OCI-LY7 (cell line): ENCODE measurements around the gene SIRT5. TPM values are rescaled to one million over a fixed set of nuclear protein-coding genes. Genes with fewer than 3 reads are reported as not detected.

Experiments
- BruUV-seq: library from RNA; stranded (reverse); fragments of 400-500 nt; replicated peaks from 2 replicates; lab custom pipeline; 2021; lab: Mats Ljungman, UMichigan
- CTCF ChIA-PET: fragments of 300-600 bp; sonication (Branson Sonifier 250); formaldehyde crosslinking; loops from one replicate; lab custom pipeline; 2022; ENCODE audit warnings: antibody characterized with exemption; ENCODE audit not compliant: unreplicated experiment; lab: Charles Lee
- POLR2A ChIA-PET: fragments of 300-600 bp; sonication (Branson Sonifier 250); formaldehyde crosslinking; loops from one replicate; lab custom pipeline; 2022; ENCODE audit warnings: antibody characterized with exemption; lab: Charles Lee
- DNase-seq: peaks from one replicate; pipeline ENCODE4 v3.0.0-alpha.2; 2015; ENCODE audit warnings: low spot score
- H2AFZ ChIP-seq: fragments of 200-600 bp; sonication (generic), shearing (Covaris generic); 2 replicates; pipeline ENCODE4 v1.6.1; 2014; ENCODE audit warnings: mild to moderate bottlenecking, antibody characterized with exemption, low read length, moderate library complexity
- H3K27ac ChIP-seq: fragments of 200-600 bp; sonication (generic); 2 replicates; pipeline ENCODE4 v1.5.1; 2014; ENCODE audit warnings: mixed run types, low read depth, mild to moderate bottlenecking, moderate library complexity, low read length, inconsistent platforms; ENCODE audit not compliant: poor library complexity, severe bottlenecking
- H3K36me3 ChIP-seq: fragments of 200-600 bp; sonication (generic); 2 replicates; pipeline ENCODE4 v1.6.1; 2014; ENCODE audit warnings: mild to moderate bottlenecking, antibody characterized with exemption, low read length, moderate library complexity, mixed read lengths; ENCODE audit not compliant: insufficient read depth
- H3K4me1 ChIP-seq: fragments of 200-600 bp; sonication (generic); 2 replicates; pipeline ENCODE4 v1.5.1; 2014; ENCODE audit warnings: mild to moderate bottlenecking, low read length; ENCODE audit not compliant: insufficient read depth, poor library complexity, severe bottlenecking
- H3K4me2 ChIP-seq: fragments of 200-600 bp; sonication (generic); 2 replicates; pipeline ENCODE4 v1.6.1; 2014; ENCODE audit warnings: mild to moderate bottlenecking, low read length
- H3K4me3 ChIP-seq: fragments of 200-600 bp; sonication (generic); 2 replicates; pipeline ENCODE4 v1.5.1; 2014; ENCODE audit warnings: mild to moderate bottlenecking, low read depth, low read length; ENCODE audit not compliant: poor library complexity, severe bottlenecking
- H3K79me2 ChIP-seq: fragments of 200-600 bp; sonication (generic); 2 replicates; pipeline ENCODE4 v1.6.1; 2016; ENCODE audit warnings: low read depth, mild to moderate bottlenecking, low read length, moderate library complexity, mixed read lengths; ENCODE audit not compliant: insufficient read depth
- H3K9me2 ChIP-seq: fragments of 200-600 bp; sonication (generic); 2 replicates; pipeline ENCODE4 v1.6.1; 2016; ENCODE audit warnings: mild to moderate bottlenecking, low read length, mixed read lengths; ENCODE audit not compliant: insufficient read depth
- H3K9me3 ChIP-seq: fragments of 200-600 bp; sonication (generic); 2 replicates; pipeline ENCODE4 v1.6.1; 2014; ENCODE audit warnings: mild to moderate bottlenecking, mixed run types, low read length, mixed read lengths
- H4K20me1 ChIP-seq: fragments of 200-600 bp; sonication (generic); 2 replicates; pipeline ENCODE4 v1.6.1; 2014; ENCODE audit warnings: mild to moderate bottlenecking, antibody characterized with exemption, low read length, moderate library complexity, mixed read lengths; ENCODE audit not compliant: insufficient read depth
- CTCF ChIP-seq: fragments of 200-600 bp; sonication (generic); conservative IDR thresholded peaks from 2 replicates; pipeline ENCODE4 v1.5.1; 2014; ENCODE audit warnings: mild to moderate bottlenecking, antibody characterized with exemption, low read length, moderate library complexity, mixed read lengths
- EZH2phosphoT487 ChIP-seq: fragments of 200-600 bp; sonication (generic); IDR thresholded peaks from 2 replicates; pipeline ENCODE4 v1.6.1; 2018; ENCODE audit warnings: low read depth, borderline replicate concordance, mild to moderate bottlenecking, mixed run types, antibody characterized with exemption, low read length, moderate library complexity, mixed read lengths
- intact Hi-C: fragments of 100-400 bp; cut with micrococcal nuclease; formaldehyde crosslinking; loops from one replicate; pipeline ENCODE4 v1.10.0; 2022; ENCODE audit not compliant: unreplicated experiment
- total RNA-seq, 2 experiments: library from RNA; depleted of rRNA in 1 of 2; stranded (reverse); fragments of >200 nt in 1 of 2; shearing (Covaris generic) in 1 of 2; gene quantifications; 2 replicates each; pipeline ENCODE4 v1.2.3, GENCODE V29; 2014 to 2022

SIRT5 gene
- total RNA-seq, 2 experiments from 2014 or later = 17.6 to 23.6 TPM

DNA sequence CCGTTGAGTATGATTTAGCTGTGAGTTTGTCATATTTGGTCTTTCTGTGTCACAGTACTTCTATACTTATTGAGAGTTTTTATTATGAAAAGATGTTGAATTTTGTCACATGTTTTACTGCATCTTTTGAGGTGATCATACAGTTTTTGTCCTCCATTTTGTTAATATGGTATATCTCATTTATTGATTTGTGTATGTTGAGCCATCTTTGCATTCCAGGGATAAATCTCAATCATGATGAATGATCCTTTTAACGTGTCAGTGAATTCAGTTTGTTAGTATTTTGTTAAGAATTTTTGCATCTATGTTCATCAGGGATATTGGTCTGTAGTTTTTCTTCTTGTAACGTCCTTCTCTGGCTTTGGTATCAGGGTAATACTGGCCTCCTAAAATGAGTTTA, 3.5 kb downstream of the SIRT5 start:
- Histone ChIP-seq H3K36me3 (peaks cover 14% of the 10 kb centered on the region), H3K27ac (no peak overlapping the region), H3K79me2 (peaks cover 16% of the 10 kb centered on the region; the same call in 1 of the 2 replicates), H2AFZ (no peak overlapping the region), H4K20me1 (no peaks in the 10 kb centered on the region), H3K4me2 (no peak overlapping the region), H3K4me3 (no peak overlapping the region), H3K4me1 (peaks cover 19% of the 10 kb centered on the region), H3K9me3 (peaks cover 18% of the 10 kb centered on the region), H3K9me2 (no peaks in the 10 kb centered on the region)
- no peak for TF ChIP-seq CTCF
- TF ChIP-seq EZH2phosphoT487 = no peak
- POLR2A ChIA-PET = no interaction called here
- CTCF ChIA-PET = no interaction called here
- no peak for DNase-seq
- no TSS peak for BruUV-seq
- intact Hi-C loops = loop anchor here (5.0 kb wide), 1 partner anchor 221 kb away; no protein-coding TSS in a partner anchor

GRCh38 chr6:13579911-13580310, 5.5 kb downstream of the SIRT5 start:
- no peak overlapping the region for H3K4me2 ChIP-seq
- ChIA-PET CTCF (no interaction called here), POLR2A (interaction anchor here (0.9 kb wide), 2 partner anchors 30 to 35 kb away, joined by 3 read pairs; no protein-coding TSS in a partner anchor)
- peaks cover 10% of the 10 kb centered on the region for H3K4me1 ChIP-seq
- no peaks in the 10 kb centered on the region for H3K9me2 ChIP-seq
- no peaks in the 10 kb centered on the region for H4K20me1 ChIP-seq
- TF ChIP-seq CTCF (no peak), EZH2phosphoT487 (no peak)
- intact Hi-C loops = loop anchor here (5.0 kb wide), 1 partner anchor 223 kb away; no protein-coding TSS in a partner anchor
- no peak overlapping the region for H2AFZ ChIP-seq
- peaks cover 16% of the 10 kb centered on the region; the same call in 1 of the 2 replicates for H3K79me2 ChIP-seq
- H3K27ac ChIP-seq = no peak overlapping the region
- H3K9me3 ChIP-seq = peaks cover 18% of the 10 kb centered on the region
- H3K36me3 ChIP-seq = peaks cover 14% of the 10 kb centered on the region
- H3K4me3 ChIP-seq = no peak overlapping the region
- no TSS peak for BruUV-seq
- DNase-seq = no peak

DNA sequence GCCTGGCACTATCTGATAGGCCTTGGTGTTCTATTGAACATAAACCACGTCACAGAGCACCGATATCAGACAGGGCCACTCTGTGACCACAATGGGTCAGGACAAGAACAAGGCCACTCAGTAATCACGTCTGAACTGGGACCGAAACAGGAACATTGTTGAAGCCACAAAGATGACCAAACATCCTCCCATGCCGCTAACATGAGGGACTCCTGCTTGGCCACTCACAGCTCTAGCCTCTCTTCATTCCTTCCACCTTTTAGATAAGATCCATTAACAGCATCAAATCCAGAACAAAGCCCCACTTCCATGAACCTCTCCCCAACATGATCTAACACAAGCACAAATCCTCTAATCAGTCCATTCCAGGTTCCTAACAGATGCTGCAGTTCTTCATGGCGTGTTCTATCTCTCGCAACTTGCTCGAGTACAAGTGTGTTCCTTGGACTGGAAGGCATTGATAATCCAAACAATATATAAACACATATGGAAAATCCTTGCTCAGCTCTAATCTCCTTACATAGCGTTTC, 7.4 kb downstream of the SIRT5 start:
- BruUV-seq = no TSS peak
- Histone ChIP-seq H3K27ac (no peak overlapping the region), H3K9me3 (peaks cover 10% of the 10 kb centered on the region), H3K36me3 (peaks cover 18% of the 10 kb centered on the region), H3K4me3 (no peak overlapping the region), H3K9me2 (no peaks in the 10 kb centered on the region), H3K79me2 (peaks cover 2% of the 10 kb centered on the region; the same call in 1 of the 2 replicates), H4K20me1 (no peaks in the 10 kb centered on the region), H3K4me2 (no peak overlapping the region), H2AFZ (no peak overlapping the region), H3K4me1 (no peaks in the 10 kb centered on the region)
- DNase-seq = no peak
- ChIA-PET CTCF (no interaction called here), POLR2A (interaction anchor here (0.7 to 1.0 kb wide), 2 partner anchors 31 to 156 kb away, joined by 3 to 4 read pairs; no protein-coding TSS in a partner anchor)
- TF ChIP-seq EZH2phosphoT487 (no peak), CTCF (no peak)
- intact Hi-C loops = no loop called here
